Stimulated activated CD8-positive, alpha-beta memory T cell treated with anti-CD3 and anti-CD28 coated beads, Interleukin-7, amount 100 ng/mL, for 48 hours (primary cell): ENCODE data around the gene CNP.

Experiments used
- DNase-seq, 2 donors: peaks; one replicate each; pipeline ENCODE4 v3.0.0-alpha.2; 2020; ENCODE audit warnings: low read depth in 1 of 2; ENCODE audit errors: extremely low read depth in 1 of 2

CNP gene

DNA sequence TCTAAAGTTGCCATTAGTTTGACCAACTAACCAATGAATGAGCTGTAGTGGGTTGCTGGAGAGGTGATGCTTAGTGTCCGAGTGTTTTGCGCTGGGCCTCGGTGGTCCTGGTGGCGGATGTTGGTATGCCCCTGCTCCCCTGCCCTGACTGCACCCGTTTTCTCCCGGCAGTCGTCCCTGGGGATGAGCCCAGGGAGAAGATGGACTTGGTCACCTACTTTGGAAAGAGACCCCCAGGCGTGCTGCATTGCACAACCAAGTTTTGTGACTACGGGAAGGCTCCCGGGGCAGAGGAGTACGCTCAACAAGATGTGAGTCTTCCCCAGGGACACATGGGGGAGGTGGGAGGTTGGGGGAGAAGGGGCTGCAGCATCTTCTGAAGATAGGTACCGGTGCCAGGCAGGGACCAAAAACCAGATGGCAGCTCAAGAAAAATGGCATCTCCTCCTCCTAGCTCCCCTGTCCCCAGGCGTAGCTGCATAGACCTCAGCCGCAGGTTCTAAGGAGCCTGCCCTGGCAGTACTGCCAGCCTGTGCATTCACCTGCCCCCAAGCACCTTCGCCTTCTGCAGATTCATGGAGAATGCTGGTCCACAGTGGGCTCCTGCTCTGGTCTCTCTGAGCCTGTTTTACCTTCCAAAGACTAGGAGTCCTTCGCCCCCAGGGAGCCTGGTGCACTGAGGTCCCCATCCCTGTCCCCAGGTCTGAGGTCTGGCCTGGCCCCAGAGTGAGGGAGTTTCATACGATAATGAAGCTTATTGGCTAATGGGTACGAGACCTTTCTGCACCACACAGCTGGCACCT is 5.3 kb downstream of the CNP start:
- DNase-seq: no peak

DNA sequence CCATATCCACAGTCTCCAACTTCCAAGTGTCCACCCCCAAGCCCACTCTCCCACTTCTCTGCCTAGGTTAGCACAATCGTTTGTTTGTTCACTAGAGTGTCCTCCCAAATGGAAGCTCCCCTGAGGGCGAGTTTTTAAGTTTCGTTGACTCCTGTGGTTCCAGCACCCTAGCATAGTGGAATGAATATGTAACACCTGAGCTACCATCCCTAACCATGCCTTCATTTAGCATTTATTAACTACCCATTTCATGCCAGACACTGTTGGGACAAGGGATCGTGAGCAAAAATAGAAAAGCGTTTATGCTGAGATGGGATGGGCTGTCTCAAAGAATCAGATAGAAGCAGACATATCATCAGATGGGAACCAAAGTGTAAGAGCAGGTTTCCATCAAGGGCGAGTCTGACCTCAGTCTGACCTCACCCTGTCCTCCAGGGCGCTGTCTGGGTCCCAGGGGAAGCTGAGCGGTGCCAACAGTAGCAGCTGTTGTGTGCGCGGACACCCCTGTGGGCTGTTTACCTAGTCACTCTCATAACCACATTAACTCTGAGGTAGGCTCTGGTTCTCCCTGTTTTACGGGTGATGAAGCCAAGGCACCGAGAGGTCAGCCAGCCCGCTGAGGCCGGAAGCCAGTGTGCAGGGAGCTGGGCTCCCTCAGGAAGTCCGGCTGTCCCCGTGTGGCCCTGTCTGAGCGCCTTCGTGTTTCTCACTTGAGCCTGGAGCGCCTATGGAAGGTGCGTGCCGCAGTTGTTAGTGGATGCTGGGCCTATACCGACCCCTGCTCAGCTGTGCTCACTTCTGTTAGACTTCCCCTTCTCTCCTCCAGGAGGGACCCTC is 6.2 kb downstream of the CNP start:
- no peak for DNase-seq

DNA sequence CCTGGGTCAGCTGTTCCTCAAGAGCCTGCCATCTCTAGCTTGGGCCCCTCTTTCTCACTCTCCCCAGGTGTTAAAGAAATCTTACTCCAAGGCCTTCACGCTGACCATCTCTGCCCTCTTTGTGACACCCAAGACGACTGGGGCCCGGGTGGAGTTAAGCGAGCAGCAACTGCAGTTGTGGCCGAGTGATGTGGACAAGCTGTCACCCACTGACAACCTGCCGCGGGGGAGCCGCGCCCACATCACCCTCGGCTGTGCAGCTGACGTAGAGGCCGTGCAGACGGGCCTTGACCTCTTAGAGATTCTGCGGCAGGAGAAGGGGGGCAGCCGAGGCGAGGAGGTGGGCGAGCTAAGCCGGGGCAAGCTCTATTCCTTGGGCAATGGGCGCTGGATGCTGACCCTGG is 6.8 kb downstream of the CNP start:
- DNase-seq: no peak

DNA sequence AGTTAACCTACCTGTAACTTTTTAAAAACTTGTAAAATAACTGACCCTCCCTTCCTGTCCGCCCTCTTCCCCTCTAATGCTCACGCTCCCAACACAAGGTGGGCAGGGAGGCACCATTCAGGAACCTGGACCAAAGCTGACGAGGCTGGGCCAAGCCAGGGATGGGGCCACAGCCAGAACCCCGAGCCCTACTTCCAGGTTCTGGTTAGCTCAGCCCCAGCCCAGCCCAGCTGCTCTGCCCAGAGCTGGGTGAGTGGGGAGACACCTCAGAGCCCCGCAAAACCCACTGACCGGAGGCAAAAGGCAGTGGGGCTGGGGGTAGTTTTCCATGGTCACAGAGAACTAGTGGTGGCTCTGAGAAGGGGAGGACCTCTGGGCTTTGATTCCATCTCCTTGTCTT is 7.4 kb downstream of the CNP start:
- DNase-seq: no peak

DNA sequence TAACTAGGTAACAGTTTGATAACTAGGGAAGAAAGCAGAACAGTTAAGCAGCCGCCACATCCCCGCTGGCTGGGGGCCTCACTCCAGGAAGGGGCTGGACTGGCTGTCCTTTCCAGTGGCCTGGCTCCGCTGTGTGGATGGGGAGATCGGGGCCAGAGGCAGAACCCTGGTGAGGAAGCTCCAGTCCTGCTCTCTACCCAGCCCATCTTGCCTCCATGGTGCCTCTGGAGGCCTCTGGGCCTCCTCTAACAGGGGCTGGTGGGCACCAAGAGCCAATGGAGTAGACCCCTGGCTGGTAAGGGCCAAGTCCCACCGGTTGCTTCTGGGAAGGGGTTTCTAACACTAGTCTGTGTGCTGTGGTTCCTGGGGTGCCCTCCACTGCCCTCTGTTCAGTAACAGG is 8.1 kb downstream of the CNP start:
- DNase-seq: no peak

DNA sequence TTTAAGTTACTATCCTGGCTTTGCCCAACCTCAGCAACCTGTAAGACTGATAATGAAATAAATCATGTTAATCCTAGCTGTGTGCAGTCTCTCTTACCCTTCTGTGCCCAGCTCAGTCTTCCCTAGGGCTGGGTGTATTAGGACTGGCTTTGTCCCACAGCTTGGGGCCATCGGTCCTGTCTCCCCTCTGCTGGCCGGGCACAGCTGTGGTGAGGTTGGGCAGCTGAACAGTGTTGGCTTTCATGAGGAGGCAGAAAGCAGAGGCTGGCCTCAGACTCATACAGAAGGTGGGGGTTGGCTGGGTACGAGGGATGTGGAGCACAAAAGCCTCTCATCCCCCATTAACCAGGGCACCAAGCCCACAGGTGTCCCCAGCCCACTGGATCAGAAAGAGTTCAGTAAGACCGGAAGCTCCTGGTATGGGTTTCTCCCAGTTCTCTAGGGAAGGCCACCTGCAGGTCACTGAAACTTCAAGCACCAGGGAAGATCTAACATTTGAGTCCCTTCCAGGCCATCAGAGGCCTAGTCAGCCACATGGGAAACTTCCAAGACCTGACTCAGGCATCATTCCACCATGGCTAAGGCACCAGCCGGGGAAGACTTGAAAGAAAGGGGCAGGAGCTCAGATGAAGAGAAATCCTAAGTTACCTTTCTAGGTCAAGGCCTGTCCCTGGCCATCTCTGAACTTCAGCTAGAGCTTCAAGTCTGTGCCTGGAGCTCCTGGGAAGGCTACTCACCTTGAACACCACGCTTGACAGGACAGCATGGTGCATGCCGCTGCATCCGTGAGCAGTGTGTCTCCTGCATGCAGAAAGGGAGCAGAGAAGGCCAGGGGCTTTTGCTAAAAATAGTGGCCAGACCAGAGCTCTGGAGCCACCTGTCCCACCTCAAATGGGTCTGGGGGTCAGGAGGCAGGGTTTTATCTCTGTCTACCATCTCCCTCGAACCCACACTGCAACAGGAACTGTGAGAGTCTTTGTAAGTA is 8.8 kb downstream of the CNP start:
- DNase-seq: no peak

DNA sequence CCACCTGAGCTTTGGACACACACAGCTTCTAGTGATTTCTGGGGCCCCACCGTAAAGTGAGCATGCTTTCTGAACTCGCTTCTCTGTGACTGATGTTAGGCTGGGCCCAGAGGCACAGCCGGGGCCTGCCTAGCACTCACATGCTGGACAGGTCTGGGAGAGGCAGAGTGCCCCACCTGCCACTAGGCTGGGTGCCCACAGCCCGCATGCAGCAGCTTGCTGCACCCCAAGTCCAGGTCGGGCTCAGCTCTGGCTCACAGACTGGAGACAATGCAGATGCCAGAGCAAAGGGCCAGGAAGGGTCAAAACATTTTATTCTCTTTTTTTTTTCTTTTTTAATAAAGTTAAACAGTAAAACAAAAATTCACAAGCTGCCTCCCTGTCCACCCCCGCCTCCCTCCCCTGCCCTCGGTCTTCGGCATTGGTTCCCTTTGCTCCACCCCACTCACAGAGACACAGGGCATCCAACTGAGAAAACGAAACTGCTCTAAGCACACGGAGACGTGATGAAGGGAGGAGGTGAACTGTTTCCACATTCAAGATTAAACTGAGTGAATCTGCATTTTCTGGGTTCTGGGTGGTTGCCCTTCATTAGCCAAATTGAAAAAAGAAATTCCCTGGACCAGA is 9.7 kb downstream of the CNP start:
- DNase-seq: no peak

DNA sequence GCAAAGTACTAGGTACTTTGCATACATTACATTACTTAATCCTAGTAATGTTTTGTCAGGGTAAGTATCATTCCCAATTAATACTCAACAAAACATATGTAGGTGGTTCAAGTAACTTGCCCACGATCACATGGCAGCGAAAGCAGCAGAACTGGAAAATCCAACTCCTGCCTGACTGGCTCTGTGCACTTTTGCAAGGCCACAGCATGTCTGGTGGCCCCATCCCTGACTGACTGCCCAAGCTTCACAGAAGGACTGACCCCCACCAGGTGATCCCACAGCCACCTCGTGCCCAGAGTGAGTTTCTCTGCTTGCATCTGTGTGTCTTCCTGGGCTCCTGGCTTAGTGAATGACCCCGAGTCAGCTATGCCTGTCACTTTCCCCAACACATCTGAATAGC is 11.4 kb downstream of the CNP start:
- DNase-seq: no peak

DNA sequence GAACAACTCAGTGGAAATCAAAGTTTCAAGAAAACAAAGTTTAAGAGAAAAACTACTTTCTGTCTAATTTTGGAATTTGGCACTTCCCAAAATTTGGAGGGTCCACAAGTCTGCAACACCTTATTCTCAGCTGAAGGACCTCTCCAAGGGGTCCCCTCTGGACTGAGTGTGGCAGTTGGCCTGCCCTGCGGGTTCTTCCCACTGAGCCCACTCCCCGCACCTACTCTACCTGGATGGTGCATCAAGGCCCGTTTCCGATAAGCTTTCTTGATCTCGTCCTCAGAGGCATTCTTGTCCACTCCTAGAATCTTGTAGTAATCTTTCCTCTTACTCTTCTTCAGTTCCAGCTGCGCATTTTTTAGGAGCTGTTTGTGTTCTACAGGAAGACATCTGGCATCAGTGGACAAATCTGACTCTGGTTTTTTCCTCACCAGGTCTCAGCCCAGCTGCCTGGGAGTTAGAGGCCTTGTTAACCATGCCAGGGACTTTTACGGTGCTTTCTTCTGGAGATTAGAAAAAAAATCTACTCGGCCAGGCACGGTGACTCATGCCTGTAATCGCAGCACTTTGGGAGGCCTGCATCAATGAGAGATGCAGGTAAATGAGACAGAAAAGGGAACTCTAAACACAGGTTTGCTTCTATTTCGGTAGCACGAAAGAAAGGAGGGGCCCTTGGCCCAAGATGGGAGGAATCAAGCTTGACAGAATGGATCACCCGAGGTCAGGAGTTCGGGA is 15.6 kb downstream of the CNP start:
- DNase-seq: no peak

DNA sequence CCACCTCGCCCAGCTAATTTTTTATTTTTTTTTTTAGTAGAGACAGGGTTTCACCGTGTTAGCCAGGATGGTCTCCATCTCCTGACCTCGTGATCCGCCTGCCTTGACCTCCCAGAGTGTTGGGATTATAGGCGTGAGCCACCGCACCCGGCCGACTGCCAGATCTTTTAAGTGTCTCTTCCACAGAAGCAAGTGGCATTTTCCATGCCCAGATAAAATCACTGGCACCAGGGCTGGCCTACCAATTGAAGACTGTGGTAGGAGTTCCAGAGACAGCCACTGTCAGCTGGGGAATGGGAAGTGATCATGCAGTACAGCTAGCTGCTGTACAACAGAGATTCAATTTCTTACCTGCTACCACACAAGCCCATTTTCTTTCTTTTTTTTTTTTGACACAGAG is 17.9 kb downstream of the CNP start:
- no peak for DNase-seq

DNA sequence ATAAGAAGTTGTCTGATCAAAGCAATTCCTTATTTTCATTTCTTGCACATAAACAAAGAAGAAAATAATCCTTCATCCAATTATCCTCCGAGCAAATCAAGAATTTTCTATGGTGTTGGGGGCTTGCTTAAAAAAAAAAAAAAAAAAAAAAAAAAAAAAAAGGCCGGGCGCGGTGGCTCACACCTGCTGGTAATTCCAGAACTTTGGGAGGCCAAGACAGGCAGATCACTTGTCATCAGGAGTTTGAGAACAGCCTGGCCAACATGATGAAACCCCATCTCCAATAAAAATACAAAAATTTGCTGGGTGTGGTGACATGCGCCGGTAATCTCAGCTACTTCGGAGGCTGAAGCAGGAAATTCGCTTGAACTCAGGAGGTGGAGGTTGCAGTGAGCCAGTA is 19.3 kb downstream of the CNP start:
- no peak for DNase-seq

DNA sequence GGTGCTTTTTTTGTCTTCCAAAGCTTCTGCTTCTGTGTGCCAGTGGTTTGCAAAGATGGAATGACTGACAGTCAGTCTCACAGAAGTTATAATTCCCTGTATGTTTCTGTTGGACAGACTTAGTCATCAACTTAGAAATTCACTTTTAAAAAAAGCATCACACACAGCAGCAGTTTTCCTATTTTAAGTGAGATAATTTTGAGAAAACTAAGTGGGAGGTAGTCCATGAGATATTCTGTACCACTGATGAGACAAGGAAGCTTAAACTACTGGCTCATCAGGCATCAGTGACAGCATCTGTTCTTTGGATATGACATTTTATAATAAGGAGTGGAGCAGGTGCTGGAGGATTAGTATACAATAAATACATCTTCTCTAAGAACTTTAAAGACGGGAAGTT is 20.0 kb downstream of the CNP start:
- DNase-seq: no peak

DNA sequence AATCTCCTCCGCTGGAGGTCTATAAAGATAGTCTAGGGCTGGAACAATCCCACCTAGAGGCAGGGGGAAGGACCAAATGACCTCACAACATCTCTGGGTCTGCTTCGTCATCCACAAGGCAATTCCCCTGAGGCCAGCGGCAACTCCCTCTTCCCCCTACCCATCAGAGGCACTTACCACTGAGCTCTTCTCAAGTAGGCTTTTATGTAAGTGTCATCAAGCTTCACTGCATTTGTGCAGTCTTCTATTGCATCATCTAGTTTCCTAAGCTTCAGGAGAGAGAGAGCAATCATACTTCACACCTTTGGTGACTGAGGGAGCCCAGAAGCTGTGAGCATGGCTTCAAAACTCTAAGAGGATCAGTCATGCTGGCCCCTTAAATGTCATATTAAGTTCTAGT is 21.0 kb downstream of the CNP start:
- no peak for DNase-seq

DNA sequence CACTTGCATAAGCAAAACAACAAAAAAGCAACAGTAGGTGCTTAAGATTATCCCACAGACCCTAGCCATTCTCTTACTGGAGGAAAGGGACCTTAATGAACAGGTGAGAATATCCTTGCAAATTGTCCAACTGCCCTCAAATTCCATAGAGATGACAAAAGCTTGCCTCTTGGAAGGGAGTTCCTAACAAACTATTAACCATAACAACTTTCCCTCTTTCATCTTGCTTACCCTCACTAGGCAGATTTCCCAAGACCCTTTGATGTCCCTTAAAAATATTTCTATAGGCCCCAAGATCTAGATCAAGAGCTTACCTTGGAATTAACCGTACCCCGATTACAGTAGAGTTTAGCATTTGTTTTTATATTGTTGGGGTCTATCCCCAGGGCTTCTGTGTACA is 21.8 kb downstream of the CNP start:
- DNase-seq: no peak

DNA sequence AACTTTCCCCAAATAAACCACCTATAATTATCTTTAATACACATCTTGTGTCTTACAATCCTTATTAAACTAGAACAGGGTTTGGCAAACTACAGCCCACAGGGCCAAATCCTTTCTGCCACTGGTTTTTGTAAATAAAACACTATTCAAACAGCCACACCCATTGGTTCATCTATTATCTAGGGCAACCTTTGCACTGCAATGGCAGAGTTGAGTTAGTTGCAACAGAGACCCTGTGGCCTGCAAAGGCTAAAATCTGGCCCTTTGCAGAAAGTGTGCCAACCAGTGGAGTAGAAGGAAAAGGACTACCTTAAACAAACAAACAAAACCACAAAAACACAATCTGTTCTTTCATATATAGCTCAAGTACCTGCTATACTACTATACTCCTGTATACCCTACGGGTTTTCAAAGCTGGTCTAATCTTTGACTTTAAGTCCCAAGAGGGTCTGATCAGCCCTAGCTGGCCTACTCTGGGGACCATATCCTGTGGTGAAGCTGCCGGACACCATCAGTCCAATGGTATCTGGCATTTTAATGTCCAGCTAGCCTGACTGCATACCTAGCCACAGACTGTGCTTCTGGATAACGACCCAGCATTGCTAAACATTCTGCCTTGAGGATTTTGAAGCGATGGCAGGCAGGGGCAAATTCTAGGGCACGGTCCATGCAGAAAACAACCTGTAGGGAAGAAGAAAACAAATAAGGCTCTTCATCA is 23.3 kb downstream of the CNP start:
- no peak for DNase-seq

DNA sequence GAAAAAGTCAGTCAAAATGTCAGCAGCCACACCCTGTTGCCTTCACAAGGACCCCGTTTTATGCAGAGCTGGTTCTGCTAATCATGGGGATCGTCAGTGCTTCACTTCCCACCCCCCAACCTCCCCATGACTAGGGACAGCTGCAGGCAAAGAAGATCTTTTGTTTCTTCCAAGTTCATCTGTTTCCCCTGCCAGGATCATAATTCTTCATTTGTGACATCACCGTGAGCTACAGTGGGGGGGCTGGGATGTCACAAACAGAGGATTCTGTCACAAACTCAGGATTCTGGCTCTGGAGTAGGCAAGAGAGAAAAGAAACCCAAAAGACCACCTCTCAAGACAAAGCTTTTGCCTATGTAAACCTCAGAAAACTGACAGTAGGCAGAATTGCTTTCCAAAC is 26.0 kb downstream of the CNP start:
- DNase-seq: no peak

DNA sequence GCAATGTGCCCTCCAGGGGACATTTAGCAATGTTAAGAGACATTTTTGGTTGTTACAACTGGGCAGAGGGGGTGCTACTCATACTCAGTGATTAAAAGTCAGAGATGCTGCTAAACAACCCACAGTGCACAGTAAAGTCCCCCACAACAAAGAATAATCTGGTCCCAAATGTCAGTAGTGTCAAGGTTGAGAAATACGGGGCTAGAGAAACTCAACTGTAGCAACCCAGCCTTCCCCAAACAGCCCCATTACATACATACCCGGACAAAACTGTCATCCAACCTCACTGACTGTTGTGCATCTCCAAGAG is 30.2 kb downstream of the CNP start:
- no peak for DNase-seq

DNA sequence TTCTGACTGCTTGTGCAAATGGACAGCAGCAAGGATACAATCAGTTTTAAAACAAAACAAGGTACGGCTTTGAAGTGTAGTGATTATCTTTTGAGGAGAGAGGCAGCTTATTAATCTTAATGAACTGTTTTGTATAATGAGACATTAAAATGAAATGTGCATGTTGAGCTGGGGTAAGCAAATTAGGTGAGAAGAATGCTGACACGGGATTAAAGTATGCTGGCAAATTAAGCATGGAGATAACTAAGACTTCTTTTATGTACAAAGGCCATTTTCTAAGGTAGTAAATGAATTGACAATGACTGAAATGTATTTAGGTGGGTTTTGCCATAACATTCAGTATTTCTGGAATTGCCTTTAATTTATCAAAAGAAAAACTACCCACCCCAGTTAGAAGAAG is 31.9 kb downstream of the CNP start:
- no peak for DNase-seq

DNA sequence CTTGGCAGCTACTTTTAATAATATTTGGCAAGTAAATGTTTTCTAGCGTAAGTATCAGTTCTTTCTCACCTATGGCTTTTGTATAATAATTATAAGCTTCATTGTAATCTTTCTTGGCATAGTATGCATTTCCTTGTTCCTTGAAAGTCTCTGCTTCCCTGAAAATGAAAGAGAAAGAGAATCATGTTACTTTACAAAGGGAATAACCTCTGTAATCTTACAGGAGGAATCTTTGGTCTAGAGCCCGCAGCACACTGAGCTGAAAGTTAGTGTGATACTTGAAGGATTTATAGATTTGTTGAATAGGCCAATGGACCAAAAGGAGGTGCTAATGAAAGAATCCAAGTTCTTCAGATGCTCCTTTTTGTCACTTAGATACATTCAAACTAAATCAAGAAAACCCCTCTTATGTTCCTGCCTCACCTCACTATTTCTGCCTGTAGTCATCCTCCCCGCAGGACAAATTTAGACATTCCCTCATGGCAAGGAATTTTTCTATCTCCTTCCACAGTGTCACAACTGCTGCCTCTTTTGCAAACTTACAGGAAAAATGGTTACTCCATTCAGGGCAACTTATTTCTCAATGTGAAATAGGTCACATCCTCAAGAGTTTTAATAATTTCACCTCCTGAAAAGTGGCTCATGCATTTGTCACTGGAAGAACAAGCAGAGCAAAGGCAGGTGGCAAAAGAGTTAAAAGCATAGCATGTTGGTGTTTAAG is 34.0 kb downstream of the CNP start:
- no peak for DNase-seq
